GM12801 (cell line): ENCODE results near the gene PCK1.

Experiments
- TF ChIP-seq, protein P1 (sequence below): IDR thresholded peaks from one replicate; pipeline ENCODE4 v1.5.1; 2011; ENCODE audit warnings: control low read depth; ENCODE audit not compliant: insufficient read length; ENCODE audit errors: extremely low read depth

The PCK1 gene

DNA sequence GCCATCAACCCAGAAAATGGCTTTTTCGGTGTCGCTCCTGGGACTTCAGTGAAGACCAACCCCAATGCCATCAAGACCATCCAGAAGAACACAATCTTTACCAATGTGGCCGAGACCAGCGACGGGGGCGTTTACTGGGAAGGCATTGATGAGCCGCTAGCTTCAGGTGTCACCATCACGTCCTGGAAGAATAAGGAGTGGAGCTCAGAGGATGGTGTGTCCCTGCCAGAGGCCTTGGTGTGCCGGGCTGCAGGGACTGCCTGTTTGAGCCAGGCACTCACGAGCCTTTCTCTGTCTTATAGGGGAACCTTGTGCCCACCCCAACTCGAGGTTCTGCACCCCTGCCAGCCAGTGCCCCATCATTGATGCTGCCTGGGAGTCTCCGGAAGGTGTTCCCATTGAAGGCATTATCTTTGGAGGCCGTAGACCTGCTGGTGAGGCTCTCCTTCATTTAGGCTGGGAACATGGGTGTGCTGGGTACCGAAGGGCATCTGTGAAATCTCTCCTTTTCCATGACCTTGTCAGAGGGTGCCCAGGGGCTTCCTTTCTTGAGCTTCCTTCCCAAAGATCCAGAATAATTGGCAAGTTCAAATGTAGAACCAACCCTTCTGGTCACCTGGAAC lies 3.4 kb downstream of the PCK1 start:
- TF ChIP-seq, protein P1, sequence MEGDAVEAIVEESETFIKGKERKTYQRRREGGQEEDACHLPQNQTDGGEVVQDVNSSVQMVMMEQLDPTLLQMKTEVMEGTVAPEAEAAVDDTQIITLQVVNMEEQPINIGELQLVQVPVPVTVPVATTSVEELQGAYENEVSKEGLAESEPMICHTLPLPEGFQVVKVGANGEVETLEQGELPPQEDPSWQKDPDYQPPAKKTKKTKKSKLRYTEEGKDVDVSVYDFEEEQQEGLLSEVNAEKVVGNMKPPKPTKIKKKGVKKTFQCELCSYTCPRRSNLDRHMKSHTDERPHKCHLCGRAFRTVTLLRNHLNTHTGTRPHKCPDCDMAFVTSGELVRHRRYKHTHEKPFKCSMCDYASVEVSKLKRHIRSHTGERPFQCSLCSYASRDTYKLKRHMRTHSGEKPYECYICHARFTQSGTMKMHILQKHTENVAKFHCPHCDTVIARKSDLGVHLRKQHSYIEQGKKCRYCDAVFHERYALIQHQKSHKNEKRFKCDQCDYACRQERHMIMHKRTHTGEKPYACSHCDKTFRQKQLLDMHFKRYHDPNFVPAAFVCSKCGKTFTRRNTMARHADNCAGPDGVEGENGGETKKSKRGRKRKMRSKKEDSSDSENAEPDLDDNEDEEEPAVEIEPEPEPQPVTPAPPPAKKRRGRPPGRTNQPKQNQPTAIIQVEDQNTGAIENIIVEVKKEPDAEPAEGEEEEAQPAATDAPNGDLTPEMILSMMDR: no peak

DNA sequence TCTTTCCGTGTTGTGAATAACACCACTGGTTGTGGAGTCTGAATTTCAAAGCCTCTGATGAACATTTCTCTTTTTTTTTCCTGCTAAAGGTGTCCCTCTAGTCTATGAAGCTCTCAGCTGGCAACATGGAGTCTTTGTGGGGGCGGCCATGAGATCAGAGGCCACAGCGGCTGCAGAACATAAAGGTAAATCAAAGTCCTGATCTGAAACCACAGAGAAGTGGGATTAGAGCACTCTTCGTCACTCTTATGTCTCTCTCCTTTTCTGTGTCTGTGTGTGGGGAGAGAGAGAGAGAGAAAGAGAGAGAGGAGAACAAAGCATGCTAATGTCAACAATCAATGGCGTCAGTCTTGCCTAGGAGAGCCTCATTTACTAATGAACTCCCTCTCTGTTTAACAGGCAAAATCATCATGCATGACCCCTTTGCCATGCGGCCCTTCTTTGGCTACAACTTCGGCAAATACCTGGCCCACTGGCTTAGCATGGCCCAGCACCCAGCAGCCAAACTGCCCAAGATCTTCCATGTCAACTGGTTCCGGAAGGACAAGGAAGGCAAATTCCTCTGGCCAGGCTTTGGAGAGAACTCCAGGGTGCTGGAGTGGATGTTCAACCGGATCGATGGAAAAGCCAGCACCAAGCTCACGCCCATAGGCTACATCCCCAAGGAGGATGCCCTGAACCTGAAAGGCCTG lies 4.2 kb downstream of the PCK1 start:
- TF ChIP-seq, protein P1: no peak

DNA sequence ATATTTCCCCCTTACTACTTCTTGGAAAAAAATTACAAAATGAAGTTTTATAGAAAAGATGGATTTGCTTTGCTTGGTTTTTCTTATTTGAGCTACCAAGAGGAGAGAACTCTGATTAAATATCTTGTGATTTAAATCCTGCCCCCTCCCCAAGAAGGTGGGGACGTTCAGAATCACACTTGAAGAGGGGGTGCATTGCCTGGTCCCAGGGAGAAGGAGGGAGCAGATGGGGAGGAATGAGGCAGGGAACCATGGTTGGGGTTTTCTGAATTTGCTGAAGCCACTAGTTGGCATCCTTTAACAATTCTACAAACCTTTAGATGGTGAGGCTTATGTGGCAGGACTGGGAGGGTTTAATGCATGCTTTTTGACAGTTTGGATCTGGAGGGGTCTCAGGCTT lies 5.5 kb downstream of the PCK1 start:
- TF ChIP-seq, protein P1: no peak

DNA sequence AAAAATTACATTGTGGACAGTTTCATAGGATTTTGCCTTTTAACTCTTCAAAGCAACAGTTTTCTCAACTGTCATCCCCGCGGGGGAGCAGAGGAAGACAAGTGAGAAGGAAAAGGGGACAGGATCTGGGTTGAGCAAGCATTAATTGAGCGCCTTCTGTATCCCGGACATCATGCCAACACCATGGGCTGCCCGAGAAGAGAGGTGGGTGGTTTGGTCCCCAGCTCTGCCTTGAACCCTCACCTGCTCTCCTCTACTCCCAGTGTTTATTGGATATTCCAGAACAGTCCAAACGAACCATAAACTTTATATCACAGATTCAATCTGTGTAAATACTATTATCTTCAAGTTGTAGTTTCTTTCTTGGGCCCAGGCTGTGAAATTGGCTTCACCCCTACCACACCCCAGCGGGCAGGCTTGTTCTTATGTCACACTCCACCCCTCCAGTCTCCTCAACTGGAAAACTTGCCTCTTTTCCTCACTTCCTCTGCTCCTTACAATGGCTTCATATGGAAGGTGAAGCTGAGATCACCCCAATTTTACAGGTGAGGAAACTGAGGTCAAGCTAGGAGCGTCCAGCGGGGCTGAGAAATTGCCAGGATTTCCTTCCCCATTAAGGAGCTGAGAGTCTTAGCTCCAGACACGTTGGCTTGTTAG lies 6.0 kb downstream of the PCK1 start:
- TF ChIP-seq, protein P1: no peak

DNA sequence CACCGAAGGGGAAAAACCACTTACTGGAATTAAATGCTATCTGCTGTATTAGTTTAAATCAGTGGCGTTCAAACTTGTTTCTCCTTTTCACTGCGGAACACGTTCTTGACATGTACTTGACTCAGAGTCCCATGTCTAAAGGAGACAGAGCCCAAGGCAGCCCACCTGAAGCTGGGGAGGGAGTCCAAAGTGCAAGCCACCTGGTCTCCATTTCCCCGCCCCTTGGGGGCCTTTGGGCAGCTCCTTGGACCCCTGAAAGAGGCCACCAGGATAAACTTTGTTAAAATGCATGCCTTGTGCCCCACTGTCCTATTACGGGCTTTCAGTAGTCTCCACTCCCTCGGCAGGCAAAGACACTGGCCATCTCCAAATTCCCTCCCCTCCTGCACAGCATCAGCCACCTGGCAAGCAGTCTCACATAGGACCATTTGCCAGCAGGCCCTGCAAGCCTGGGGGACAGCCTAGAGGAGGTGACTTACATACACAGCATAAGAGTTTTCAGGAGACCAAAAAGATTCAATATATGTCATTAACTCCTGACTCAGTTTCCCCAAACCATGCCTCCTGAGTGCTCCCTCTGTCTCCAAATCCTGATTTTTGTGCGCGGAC lies 6.7 kb downstream of the PCK1 start:
- TF ChIP-seq, protein P1: no peak

DNA sequence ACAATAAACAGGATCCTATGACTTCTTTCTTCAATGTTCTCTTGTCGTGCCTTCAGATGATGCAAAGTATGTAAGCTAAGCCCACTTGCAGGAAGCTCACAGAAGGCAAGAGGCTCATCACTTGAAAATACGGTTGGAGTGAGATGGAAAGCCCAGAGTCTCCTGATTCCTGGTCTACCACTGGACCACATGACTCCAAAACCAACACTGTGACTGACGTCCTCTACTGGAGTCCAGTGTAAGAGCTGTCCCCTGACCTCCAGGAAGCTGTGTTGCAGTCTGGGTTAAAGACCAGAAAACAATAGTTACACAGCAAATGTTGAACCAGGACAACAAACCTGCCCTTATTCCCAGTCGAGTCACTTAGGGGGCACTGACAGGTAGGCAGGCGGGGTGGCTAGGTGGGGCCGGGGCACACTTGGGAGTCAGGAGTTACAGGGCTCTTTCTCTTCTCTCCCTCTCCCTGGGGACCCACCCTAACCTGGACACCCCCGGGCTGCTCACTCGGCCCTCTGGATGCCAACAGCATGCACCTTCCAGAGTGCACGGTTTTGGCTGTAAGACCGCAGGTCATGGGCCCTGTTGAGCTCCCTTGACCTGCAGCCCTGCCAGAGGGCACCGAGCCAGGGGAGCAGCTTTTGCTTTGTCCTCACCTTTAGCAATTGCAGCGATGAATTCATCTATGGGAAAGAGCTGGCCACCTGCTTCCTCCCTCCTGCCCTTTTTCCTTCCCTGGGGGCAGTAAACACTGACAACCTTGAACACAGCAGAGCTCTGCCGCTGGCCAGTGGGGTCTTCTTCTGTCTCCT lies 7.4 kb downstream of the PCK1 start:
- TF ChIP-seq, protein P1: no peak

DNA sequence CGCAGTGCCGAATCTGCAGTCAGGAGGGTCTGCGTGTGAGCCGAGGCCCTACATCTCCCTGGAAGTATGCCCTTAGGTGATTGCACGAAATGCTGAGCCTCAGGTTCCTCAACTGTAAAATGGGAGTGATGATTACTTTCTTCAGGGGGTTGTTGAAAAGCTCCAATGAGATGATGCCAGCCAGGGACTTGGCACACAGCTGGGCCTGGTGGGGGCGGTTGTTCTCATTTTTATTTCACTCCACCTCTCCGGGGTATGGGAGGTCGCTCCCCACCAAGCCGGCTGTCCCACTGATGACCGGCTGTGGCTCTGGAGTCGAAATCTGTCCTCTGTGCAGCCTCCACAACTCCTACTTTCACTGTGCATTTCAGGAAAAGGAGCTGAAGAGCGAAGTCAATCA lies 8.1 kb downstream of the PCK1 start:
- TF ChIP-seq, protein P1: no peak
